Caco-2 (cell line): ENCODE measurements around the gene PTCD1. TPM values are rescaled to one million over a fixed set of nuclear protein-coding genes. Genes with fewer than 3 reads are reported as not detected.
"Not testable (repeated sequence)": the region's sequence is repeated elsewhere in the genome, so short reads cannot be mapped to it uniquely, and the experiment has no call there.

Experiments
- BruUV-seq: library from RNA; stranded (reverse); fragments of 400-500 nt; replicated peaks from 2 replicates; lab custom pipeline; 2021; lab: Mats Ljungman, UMichigan
- CTCF ChIA-PET: fragments of 300-600 bp; sonication (Branson Sonifier 250); formaldehyde crosslinking; loops from one replicate; lab custom pipeline; 2022; ENCODE audit warnings: antibody characterized with exemption; lab: Charles Lee
- POLR2A ChIA-PET: fragments of 300-600 bp; sonication (Branson Sonifier 250); formaldehyde crosslinking; loops from one replicate; lab custom pipeline; 2022; ENCODE audit warnings: antibody characterized with exemption; lab: Charles Lee
- DNase-seq, 2 experiments: peaks; one replicate each; pipeline versions ENCODE4 v3.0.0 to v3.0.0-alpha.2; 2020 to 2022
- H3K27me3 ChIP-seq: replicated peaks from 2 replicates; pipeline ENCODE4 v1.6.0; 2011; ENCODE audit warnings: low read length; ENCODE audit not compliant: control insufficient read depth, insufficient read depth
- H3K36me3 ChIP-seq: 2 replicates; pipeline ENCODE4 v1.5.1; 2011; ENCODE audit warnings: low read length; ENCODE audit not compliant: control insufficient read depth, insufficient read depth
- H3K4me1 ChIP-seq: fragments of 250-450 bp; sonication (Bioruptor Pico); 2 replicates; pipeline ENCODE4 v1.5.1; 2020; ENCODE audit warnings: mild to moderate bottlenecking
- H3K4me3 ChIP-seq: 2 replicates; pipeline ENCODE4 v1.5.1; 2011; ENCODE audit warnings: low read depth, mild to moderate bottlenecking, control low read depth, low read length
- H3K9me3 ChIP-seq: fragments of 250-450 bp; sonication (Bioruptor Pico); 2 replicates; pipeline ENCODE4 v1.5.1; 2020; ENCODE audit warnings: mild to moderate bottlenecking, moderate library complexity
- H3K27ac Mint-ChIP-seq: one replicate; pipeline ENCODE4 v1.8.0; 2022; ENCODE audit warnings: mixed read lengths; ENCODE audit not compliant: unreplicated experiment
- H3K27me3 Mint-ChIP-seq: one replicate; pipeline ENCODE4 v1.8.0; 2022; ENCODE audit warnings: mixed read lengths; ENCODE audit not compliant: insufficient read depth, unreplicated experiment
- H3K36me3 Mint-ChIP-seq: one replicate; pipeline ENCODE4 v1.8.0; 2022; ENCODE audit warnings: mild to moderate bottlenecking, mixed read lengths; ENCODE audit not compliant: insufficient read depth, unreplicated experiment
- H3K4me1 Mint-ChIP-seq: one replicate; pipeline ENCODE4 v1.8.0; 2022; ENCODE audit warnings: low read depth, mixed read lengths; ENCODE audit not compliant: unreplicated experiment
- H3K4me3 Mint-ChIP-seq: one replicate; pipeline ENCODE4 v1.8.0; 2022; ENCODE audit warnings: mild to moderate bottlenecking, moderate library complexity, mixed read lengths; ENCODE audit not compliant: unreplicated experiment
- H3K9me3 Mint-ChIP-seq: one replicate; pipeline ENCODE4 v1.8.0; 2022; ENCODE audit warnings: mixed read lengths; ENCODE audit not compliant: unreplicated experiment
- intact Hi-C: fragments of 100-400 bp; cut with micrococcal nuclease; formaldehyde crosslinking; loops from one replicate; pipeline ENCODE4 v1.10.0; 2022; ENCODE audit not compliant: unreplicated experiment
- total RNA-seq: library from RNA; stranded (reverse); gene quantifications from 2 replicates; pipeline ENCODE4 v1.2.3, GENCODE V29; 2022
- TF ChIP-seq, protein P1 (sequence below), 2 experiments: fragments of 200-600 bp in 1 of 2; IDR thresholded peaks; 1 replicate in 1 of 2; 2 replicates in 1 of 2; pipeline versions ENCODE4 v1.5.1 to v1.8.0; 2011 to 2022; ENCODE audit warnings: antibody characterized with exemption in 1 of 2, control low read depth in 1 of 2, inconsistent platforms in 1 of 2, low read depth in 1 of 2, low read length in 1 of 2, mild to moderate bottlenecking in 1 of 2, moderate library complexity in 1 of 2; ENCODE audit not compliant: insufficient read depth in 1 of 2, severe bottlenecking in 1 of 2, unreplicated experiment in 1 of 2

Gene PTCD1
- total RNA-seq, 1 experiment from 2014 or later, result 59.6 TPM

DNA sequence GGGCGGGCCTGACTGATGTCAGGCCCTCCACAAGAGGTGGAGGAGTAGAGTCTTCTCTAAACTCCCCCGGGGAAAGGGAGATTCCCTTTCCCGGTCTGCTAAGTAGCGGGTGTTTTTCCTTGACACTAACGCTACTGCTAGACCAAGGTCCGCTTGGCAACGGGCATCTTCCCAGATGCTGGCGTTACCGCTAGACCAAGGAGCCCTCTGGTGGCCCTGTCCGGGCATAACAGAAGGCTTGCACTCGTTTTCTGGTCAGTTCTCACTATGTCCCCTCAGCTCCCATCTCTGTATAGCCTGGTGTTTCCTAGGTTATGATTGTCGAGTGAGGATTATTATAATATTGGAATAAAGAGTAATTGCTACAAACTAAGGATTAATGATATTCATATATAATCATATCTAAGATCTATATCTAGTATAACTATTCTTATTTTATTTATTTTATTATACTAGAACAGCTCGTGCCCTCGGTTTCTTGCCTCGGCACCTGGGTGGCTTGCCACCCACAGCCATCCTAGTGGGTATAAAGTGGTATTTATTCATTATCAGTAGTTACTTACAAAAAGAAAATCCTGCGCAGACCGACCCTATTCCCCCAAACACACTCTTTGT lies 23.0 kb downstream of the PTCD1 start:
- peak; percentile 79 for DNase-seq
- H3K9me3 ChIP-seq, H3K27me3 Mint-ChIP-seq, intact Hi-C loops, H3K9me3 Mint-ChIP-seq, BruUV-seq, H3K4me1 Mint-ChIP-seq, H3K4me1 ChIP-seq, H3K27me3 ChIP-seq, POLR2A ChIA-PET, H3K4me3 Mint-ChIP-seq, H3K4me3 ChIP-seq: not testable (repeated sequence)
- CTCF ChIA-PET, result interaction anchor here (0.8 kb wide), 1 partner anchor 279 kb away, joined by 4 read pairs; no protein-coding TSS in a partner anchor
- TF ChIP-seq, protein P1, sequence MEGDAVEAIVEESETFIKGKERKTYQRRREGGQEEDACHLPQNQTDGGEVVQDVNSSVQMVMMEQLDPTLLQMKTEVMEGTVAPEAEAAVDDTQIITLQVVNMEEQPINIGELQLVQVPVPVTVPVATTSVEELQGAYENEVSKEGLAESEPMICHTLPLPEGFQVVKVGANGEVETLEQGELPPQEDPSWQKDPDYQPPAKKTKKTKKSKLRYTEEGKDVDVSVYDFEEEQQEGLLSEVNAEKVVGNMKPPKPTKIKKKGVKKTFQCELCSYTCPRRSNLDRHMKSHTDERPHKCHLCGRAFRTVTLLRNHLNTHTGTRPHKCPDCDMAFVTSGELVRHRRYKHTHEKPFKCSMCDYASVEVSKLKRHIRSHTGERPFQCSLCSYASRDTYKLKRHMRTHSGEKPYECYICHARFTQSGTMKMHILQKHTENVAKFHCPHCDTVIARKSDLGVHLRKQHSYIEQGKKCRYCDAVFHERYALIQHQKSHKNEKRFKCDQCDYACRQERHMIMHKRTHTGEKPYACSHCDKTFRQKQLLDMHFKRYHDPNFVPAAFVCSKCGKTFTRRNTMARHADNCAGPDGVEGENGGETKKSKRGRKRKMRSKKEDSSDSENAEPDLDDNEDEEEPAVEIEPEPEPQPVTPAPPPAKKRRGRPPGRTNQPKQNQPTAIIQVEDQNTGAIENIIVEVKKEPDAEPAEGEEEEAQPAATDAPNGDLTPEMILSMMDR (IDR thresholded peaks at IDR 0.05; ENCODE audit: insufficient read depth in 1 of 2, low read depth in 1 of 2, low read length in 1 of 2, severe bottlenecking in 1 of 2, unreplicated experiment in 1 of 2), result peak; percentile 39 to 78
- peaks cover 14% of the 10 kb centered on the region for H3K36me3 ChIP-seq
- Mint-ChIP-seq H3K36me3 (peaks cover 100% of the 10 kb centered on the region), H3K27ac (peak overlapping the region; percentile 70)

DNA sequence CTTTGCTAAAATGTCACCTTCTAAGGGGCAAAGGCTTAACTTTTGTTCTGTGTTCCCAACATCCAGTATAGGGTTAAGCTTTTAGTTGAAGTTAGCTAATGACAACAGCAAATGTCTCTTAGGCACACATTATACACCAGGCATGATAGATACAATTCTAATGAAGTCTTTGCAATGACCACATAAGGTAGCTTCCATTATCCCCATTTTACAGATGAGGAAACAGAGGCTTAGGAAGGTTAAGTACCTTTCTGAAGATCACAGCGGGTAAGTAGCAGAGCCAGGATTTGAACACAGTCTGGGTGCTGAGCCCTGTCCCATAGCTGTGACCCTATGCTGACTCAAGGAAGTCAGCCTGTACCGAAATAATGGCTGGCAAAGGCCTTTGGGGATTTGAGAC lies 28.0 kb downstream of the PTCD1 start:
- ChIA-PET CTCF (no interaction called here), POLR2A (no interaction called here)
- H3K4me3 Mint-ChIP-seq, result peak overlapping the region; percentile 91

DNA sequence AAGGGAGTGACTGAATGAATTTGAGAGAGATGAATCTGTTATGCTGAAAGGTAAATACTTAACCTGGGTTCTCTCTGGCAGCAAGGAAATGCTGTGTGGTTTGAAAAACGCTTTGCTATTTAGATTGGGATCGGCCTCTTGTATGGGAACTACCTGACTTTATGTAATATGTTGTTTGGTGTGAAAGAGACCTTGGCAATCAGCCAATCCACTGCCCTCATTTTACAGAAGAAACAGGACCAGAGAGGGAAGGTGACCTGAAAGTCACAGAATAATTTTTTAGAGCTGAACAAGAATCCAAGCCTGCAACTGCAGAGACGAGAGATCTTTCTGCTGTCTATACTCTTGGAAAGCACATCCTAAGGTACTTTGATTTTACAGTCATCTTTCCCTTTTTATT lies 28.8 kb downstream of the PTCD1 start:
- ChIA-PET CTCF (no interaction called here), POLR2A (interaction anchor here (0.5 to 1.9 kb wide), 3 partner anchors 10 to 380 kb away, joined by 3 to 13 read pairs (median 4); partner anchors contain the start of gene ARPC1B)
- Histone ChIP-seq H3K9me3 (no peaks in the 10 kb centered on the region), H3K4me1 (peaks cover 9% of the 10 kb centered on the region), H3K4me3 (peak overlapping the region; percentile 94), H3K27me3 (no peaks in the 10 kb centered on the region), H3K36me3 (peaks cover 4% of the 10 kb centered on the region)
- Mint-ChIP-seq H3K27ac (peak overlapping the region; percentile 92), H3K27me3 (no peaks in the 10 kb centered on the region), H3K9me3 (no peaks in the 10 kb centered on the region), H3K4me3 (peak overlapping the region; percentile 91), H3K4me1 (peaks cover 22% of the 10 kb centered on the region), H3K36me3 (peaks cover 78% of the 10 kb centered on the region)
- intact Hi-C loops, result loop anchor here (2.0 kb wide), 2 partner anchors 23 to 37 kb away; no protein-coding TSS in a partner anchor
- TF ChIP-seq, protein P1 (IDR thresholded peaks at IDR 0.05; ENCODE audit: insufficient read depth in 1 of 2, low read depth in 1 of 2, low read length in 1 of 2, severe bottlenecking in 1 of 2, unreplicated experiment in 1 of 2), result no peak
- BruUV-seq, result no TSS peak
- no peak for DNase-seq

More for the DNA sequence above, 28.0 kb downstream of the PTCD1 start:
- Histone ChIP-seq H3K9me3 (no peaks in the 10 kb centered on the region), H3K27me3 (no peaks in the 10 kb centered on the region), H3K4me1 (peaks cover 9% of the 10 kb centered on the region), H3K4me3 (no peak overlapping the region), H3K36me3 (peaks cover 4% of the 10 kb centered on the region)
- DNase-seq, result no peak
- Mint-ChIP-seq H3K4me1 (peaks cover 22% of the 10 kb centered on the region), H3K27ac (peak overlapping the region; percentile 92), H3K9me3 (no peaks in the 10 kb centered on the region), H3K27me3 (no peaks in the 10 kb centered on the region), H3K36me3 (peaks cover 84% of the 10 kb centered on the region)
- TF ChIP-seq, protein P1 (IDR thresholded peaks at IDR 0.05; ENCODE audit: insufficient read depth in 1 of 2, low read depth in 1 of 2, low read length in 1 of 2, severe bottlenecking in 1 of 2, unreplicated experiment in 1 of 2), result no peak
- no TSS peak for BruUV-seq
- intact Hi-C loops, result no loop called here
